Glomerular visceral epithelial cell (primary cell): Measurements from ENCODE around the gene PTPRN2.
"Not testable (repeated sequence)": the region's sequence is repeated elsewhere in the genome, so short reads cannot be mapped to it uniquely, and the experiment has no call there.

Source experiments
- DNase-seq: peaks from one replicate; pipeline ENCODE4 v3.0.0-alpha.2; 2016; ENCODE audit errors: extremely low spot score

Gene PTPRN2

DNA sequence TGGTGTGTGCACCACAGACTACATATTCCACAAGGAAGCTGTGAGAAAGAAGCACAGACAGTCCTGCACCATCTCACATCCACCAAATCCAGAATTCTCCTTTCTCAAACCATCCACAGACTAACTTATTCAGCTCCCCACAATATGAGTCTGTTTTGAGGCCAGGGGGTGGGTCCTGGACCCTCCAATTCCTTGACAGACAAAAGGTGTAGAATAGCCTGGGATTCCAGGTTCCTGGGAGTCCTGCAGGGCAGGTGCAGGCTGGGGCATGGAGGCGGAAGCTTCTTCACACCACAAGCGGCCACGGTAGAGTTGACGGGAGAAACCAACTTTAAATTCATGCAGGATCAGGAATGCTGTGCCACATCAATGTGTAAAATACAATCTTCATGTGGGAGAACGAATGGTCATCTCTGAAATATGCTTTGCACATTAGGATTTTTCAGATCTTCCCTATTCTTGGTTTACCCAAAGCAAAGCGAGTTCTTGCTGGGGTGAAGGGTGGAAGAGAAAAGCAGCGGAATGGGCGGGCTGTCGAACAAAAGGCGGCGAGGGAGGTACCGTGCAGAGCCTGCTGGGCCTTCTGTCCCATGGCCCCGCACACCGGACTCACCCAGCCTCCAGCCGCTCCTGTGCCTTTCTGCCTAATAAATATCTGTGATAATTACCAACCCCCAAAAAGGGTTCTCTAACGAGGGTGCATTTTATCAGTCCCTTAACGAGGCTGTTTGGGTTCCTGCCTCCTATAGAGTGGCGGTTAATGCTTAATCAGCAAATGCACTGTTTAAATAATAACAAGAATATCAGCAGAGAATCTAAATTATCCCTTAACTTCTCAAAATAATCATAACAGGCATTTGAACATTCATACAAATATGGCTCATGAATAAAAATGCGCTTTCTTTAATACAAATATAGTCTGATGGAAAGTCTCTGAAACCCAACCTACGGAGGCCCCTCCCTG lies 736.9 kb downstream of the PTPRN2 start:
- DNase-seq = no peak

DNA sequence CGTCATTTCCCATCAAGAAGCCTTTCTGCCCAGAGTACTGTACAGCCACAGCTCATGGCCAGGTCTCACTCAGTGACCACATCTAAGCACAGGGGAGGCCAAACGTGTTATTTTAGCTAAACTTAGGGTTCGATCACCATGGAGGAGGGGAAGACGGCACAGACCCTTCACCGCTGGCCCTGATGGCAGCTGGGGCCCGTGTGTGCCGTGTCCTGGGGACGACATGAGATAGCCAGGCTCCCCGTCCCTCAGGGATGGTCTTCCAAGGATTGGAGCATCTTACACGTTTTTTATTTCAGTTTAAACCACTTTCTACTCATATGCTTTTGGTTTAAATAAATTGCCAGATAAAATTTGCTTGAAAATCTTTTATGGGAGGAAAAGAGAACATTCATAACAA lies 737.9 kb downstream of the PTPRN2 start:
- DNase-seq = no peak

DNA sequence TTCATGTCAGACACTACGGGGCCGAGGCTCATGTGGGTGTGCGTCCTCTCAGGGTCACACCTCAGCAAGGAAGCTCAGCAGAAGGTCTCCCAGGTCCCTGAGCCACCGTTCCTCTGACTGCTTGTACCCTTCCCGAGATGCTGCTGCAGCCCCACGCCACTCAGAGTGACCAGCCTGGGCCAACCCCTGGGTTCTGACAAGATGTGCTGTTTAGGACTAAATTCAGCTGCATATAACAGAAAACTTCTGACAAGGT lies 738.4 kb downstream of the PTPRN2 start:
- no peak for DNase-seq

DNA sequence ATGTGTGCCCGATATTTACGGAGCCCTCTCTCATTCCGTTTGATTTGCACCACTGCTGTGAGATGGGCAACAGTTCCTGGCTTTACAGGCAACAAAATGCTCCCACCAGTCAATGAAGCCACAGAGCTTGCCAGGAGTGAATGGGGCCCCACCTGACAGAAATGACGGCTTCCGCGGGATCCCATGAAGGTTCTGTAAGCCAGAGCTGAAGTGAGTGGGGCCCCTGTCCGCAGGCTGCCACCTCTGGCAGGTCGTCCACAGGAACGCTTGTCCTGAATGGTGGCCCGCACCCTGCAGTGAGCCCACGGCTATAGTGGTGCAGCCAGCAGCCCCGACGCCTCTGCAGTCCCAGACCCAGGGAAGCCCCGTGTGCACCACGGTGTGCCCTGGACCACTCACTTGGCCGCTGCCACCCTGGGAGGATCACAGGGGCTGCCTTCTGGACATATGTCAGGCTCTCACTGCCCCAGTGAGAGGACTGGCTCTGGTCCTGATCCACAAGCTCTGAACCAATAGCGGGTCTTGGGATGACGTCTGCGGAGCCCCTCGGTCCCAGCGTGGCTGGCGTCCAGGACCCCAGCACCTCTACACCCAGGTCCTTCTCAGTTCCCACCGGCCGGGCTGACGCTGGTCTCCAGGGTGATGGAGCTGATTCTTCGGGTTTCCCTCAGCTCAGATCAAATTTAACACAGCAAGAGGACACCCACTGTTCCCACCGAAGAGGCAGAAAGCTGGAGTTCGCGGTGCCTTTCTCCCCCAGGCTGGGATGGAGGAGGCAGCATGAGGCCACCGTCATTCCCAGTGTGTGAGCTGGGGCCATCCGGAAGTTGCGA lies 738.9 kb downstream of the PTPRN2 start:
- no peak for DNase-seq

DNA sequence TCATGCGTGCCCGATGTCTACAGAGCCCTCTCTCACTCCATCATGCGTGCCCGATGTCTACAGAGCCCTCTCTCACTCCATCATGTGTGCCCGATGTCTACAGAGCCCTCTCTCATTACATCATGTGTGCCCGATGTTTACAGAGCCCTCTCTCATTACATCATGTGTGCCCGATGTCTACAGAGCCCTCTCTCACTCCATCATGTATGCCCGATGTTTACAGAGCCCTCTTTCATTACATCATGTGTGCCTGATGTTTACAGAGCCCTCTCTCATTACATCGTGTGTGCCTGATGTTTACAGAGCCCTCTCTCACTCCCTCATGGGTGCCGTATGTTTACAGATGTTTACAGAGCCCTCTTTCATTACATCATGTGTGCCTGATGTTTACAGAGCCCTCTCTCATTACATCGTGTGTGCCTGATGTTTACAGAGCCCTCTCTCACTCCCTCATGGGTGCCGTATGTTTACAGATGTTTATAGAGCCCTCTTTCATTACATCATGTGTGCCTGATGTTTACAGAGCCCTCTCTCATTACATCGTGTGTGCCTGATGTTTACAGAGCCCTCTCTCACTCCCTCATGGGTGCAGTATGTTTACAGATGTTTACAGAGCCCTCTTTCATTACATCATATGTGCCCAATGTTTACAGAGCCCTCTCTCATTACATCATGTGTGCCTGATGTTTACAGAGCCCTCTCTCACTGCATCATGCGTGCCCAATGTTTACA lies 739.7 kb downstream of the PTPRN2 start:
- not testable (repeated sequence) for DNase-seq

DNA sequence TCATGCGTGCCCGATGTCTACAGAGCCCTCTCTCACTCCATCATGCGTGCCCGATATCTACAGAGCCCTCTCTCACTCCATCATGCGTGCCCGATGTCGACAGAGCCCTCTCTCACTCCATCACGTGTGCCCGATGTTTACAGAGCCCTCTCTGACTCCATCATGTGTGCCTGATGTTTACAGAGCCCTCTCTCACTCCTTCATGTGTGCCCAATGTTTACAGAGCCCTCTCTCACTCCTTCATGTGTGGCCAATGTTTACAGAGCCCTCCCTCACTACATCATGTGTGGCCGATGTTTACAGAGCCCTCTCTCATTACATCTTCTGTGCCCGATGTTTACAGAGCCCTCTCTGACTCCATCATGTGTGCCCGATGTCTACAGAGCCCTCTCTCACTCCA lies 740.9 kb downstream of the PTPRN2 start:
- DNase-seq = not testable (repeated sequence)

- no peak for DNase-seq
These were observed 741.4 kb downstream of the PTPRN2 start for GRCh38 chr7:157846271-157846670.

- DNase-seq = no peak
These were observed 742.3 kb downstream of the PTPRN2 start for GRCh38 chr7:157845203-157845835.

- no peak for DNase-seq
These were observed 743.0 kb downstream of the PTPRN2 start for GRCh38 chr7:157844611-157845010.

DNA sequence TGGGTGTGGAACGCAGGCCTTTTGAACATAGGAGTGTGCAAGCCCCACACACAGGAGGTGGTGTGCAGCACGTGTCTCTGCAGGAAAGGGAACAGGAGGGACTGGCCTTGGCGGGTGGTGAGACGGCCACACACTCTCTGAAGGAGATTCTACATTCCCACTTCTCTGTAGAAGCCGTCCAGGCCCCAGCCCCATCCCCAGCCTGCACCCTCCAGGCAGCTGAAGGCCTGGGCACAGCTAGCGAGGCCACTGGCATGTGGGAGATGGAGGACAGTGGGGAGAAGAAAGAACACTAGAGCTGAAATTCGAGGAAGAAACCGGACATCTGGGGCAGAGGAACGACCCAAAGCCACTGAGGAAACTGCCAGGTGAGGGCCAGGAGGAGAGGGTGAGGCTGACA lies 743.5 kb downstream of the PTPRN2 start:
- DNase-seq = no peak

DNA sequence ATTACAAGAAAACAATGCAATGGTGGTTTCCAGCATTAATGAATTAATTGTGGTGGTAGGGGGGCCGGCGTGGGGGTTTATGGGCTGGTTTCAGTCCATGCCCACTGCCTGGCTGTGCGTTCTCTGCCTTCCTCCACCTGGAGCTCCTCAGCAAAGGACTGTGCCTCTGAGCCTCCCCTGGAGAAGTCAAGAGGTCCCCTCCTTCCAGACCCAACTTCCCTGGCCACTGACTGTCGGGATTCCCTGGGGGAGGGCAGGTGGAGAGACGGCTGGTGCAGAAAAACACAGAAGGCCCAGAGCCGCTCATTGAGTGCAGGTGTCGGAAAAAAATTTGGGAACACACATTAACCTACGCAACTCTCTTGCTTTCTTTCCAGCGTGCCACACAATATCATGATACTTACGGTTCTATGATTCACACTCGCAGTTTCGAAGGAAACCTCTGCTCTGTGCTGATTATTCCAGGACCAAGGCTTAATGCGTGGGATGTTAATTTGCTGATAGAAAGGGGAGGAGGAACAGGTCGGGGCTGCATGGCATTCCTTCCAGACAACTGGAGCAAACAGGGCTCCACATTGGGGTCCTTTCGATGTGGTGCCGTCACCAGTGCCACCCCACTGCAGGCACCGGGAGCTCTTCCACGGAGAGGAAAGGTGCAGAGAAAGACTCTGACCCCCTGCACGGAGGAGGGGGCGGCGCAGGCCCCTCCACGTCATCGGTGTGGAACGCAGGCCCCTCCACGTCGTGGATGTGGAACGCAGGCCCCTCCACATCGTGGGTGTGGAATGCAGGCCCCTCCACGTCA lies 744.1 kb downstream of the PTPRN2 start:
- DNase-seq = no peak

- no peak for DNase-seq
These were observed 745.8 kb downstream of the PTPRN2 start for GRCh38 chr7:157841773-157842370.

DNA sequence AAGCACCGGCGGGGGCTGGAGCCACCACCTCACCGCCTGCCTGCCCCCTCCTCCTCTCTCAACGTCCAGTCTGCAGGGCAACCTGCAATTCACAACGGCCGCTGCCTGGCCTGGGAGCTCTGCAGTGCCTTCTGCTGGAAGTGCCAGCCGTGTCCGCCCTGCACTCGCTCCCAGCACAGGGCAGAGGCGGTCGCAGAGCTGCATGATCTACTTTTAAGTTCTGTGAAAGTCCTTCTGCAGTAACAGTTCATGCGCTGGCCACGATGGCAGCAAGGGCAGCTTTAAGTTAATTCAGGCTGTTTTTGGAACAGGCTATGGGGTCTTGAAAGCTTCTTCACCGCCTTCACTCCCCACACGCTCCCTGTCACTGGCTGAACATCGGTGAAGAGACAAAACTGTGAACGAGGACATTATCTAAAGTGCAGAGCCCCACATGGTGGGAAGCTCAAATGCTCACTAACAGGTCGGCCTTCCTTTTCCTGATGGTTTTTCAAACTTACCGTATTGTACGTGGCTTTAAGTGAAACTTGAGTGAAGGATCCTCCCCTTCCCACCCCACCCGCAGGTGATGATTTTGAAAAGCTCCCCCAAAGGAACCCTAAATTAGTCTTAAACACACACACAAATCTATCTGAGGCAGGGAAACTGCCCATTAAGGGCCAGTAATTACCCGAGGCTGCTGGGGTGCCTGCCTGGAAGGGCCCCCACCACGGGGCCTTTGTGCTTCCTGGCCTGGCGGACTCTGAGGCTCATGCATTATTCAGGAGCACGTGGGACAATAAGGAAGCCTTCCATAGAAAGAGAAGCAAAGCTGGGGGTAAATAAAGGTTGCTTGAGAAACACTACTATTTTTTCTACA lies 746.5 kb downstream of the PTPRN2 start:
- DNase-seq = no peak

- no peak for DNase-seq
These were observed 747.3 kb downstream of the PTPRN2 start for GRCh38 chr7:157840174-157840913.

DNA sequence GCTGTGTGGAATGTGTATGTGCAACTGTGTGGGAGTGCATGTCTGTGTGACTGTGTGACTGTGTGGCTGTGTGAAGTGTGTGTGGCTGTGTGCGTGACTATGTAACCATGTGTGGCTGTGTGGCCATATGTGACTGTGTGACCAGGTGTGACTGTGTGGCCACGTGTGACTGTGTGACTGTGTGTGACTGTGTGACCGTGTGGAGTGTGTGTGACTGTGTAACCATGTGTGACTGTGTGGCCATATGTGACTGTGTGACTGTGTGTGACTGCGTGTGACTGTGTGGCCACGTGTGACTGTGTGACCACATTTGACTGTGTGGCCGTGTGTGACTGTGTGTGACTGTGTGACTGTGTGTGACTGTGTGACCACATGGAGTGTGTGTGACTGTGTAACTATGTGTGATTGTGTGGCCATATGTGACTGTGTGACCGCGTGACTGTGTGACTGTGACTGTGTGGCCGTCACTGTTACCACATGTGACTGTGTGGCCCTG lies 747.9 kb downstream of the PTPRN2 start:
- no peak for DNase-seq

- DNase-seq = no peak
These were observed 748.4 kb downstream of the PTPRN2 start for GRCh38 chr7:157839226-157839625.

GRCh38 chr7:157837561-157837960 lies 750.1 kb downstream of the PTPRN2 start:
- no peak for DNase-seq

DNA sequence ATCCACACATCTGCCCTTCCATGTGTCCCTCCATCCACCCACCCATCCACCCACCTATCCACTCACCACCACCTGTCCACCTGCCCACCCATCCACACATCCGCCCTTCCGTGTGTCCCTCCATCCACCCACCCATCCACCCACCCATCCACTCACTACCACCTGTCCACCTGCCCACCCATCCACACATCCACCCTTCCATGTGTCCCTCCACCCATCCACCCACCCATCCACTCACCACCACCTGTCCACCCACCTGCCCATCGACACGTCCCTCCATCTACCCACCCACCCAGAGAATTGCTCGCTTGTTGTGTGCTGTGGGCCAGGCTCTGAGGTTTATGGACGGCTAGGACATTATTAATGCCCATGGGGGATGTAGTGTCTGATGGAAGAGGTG lies 750.6 kb downstream of the PTPRN2 start:
- no peak for DNase-seq
